SK-N-SH (cell line): ENCODE data around the gene ART4. TPM values are rescaled to one million over a fixed set of nuclear protein-coding genes. Genes with fewer than 3 reads are reported as not detected.

Experiments
- CTCF ChIA-PET: fragments of 300-600, 350-600 bp; formaldehyde crosslinking; extraction: SDS; loops from one replicate; lab custom pipeline; 2021; lab: Yijun Ruan, JAX
- POLR2A ChIA-PET: fragments of 350-600 bp; sonication (Branson Sonifier 250); formaldehyde crosslinking; extraction: SDS; loops from one replicate; lab custom pipeline; 2020; ENCODE audit warnings: antibody characterized with exemption, inconsistent platforms; lab: Yijun Ruan, JAX
- DNase-seq: peaks from one replicate; pipeline ENCODE4 v3.0.0; 2012
- H2AFZ ChIP-seq: fragments of 200-600 bp; sonication (generic); 2 replicates; pipeline ENCODE4 v1.8.1; 2016; ENCODE audit warnings: antibody characterized with exemption, mild to moderate bottlenecking, low read depth
- H3F3A ChIP-seq: fragments of 200-600 bp; sonication (generic); replicated peaks from 2 replicates; pipeline ENCODE3; 2016; ENCODE audit warnings: antibody characterized with exemption, mild to moderate bottlenecking; ENCODE audit not compliant: insufficient read depth
- H3K27ac ChIP-seq, 2 experiments: fragments of 200-500 bp in 1 of 2; fragments of 200-600 bp in 1 of 2; sonication (Bioruptor generic) in 1 of 2; sonication (generic), shearing (Covaris generic) in 1 of 2; 2 replicates each; pipeline versions ENCODE4 v1.5.1 to v1.6.1; 2014 to 2016; ENCODE audit warnings: low read depth in 2 of 2, inconsistent platforms in 1 of 2, low read length in 1 of 2, mild to moderate bottlenecking in 1 of 2, mixed read lengths in 1 of 2
- H3K27me3 ChIP-seq: fragments of 200-600 bp; sonication (generic), shearing (Covaris generic); 2 replicates; pipeline ENCODE4 v1.6.1; 2016; ENCODE audit warnings: mixed run types; ENCODE audit not compliant: insufficient read depth
- H3K36me3 ChIP-seq, 2 experiments: fragments of 200-500 bp in 1 of 2; fragments of 200-600 bp in 1 of 2; sonication (Bioruptor generic) in 1 of 2; sonication (generic) in 1 of 2; replicated peaks in 1 of 2; 2 replicates each; pipeline versions ENCODE3 to v1.5.1; 2014 to 2016; ENCODE audit warnings: low read length in 1 of 2, mild to moderate bottlenecking in 1 of 2; ENCODE audit not compliant: insufficient read depth in 2 of 2, control insufficient read depth in 1 of 2
- H3K4me1 ChIP-seq, 2 experiments: fragments of 200-500 bp in 1 of 2; fragments of 200-600 bp in 1 of 2; sonication (Bioruptor generic) in 1 of 2; sonication (generic), shearing (Covaris generic) in 1 of 2; 2 replicates each; pipeline versions ENCODE4 v1.5.1 to v1.6.1; 2014 to 2016; ENCODE audit warnings: low read depth in 1 of 2, low read length in 1 of 2, mixed run types in 1 of 2; ENCODE audit not compliant: insufficient read depth in 2 of 2, control insufficient read depth in 1 of 2
- H3K4me2 ChIP-seq: fragments of 200-600 bp; sonication (generic), shearing (Covaris generic); 2 replicates; pipeline ENCODE4 v1.6.1; 2017; ENCODE audit warnings: mixed run types
- H3K4me3 ChIP-seq, 2 experiments: fragments of 200-500 bp in 1 of 2; fragments of 200-600 bp in 1 of 2; sonication (Bioruptor generic) in 1 of 2; sonication (generic), shearing (Covaris generic) in 1 of 2; 2 replicates each; pipeline versions ENCODE4 v1.5.1 to v1.8.1; 2014 to 2016; ENCODE audit warnings: low read depth in 2 of 2, inconsistent platforms in 1 of 2, low read length in 1 of 2, mild to moderate bottlenecking in 1 of 2, mixed read lengths in 1 of 2, moderate library complexity in 1 of 2
- H3K79me2 ChIP-seq: fragments of 200-600 bp; sonication (generic); 2 replicates; pipeline ENCODE4 v1.8.1; 2017; ENCODE audit warnings: mild to moderate bottlenecking; ENCODE audit not compliant: insufficient read depth
- H3K9ac ChIP-seq: fragments of 200-600 bp; sonication (generic); 2 replicates; pipeline ENCODE4 v1.6.1; 2017; ENCODE audit warnings: mixed run types
- H3K9me2 ChIP-seq: fragments of 200-600 bp; sonication (generic); 2 replicates; pipeline ENCODE4 v1.6.1; 2017; ENCODE audit warnings: mixed run types
- H3K9me3 ChIP-seq: fragments of 200-600 bp; sonication (generic); 2 replicates; pipeline ENCODE4 v1.6.1; 2017; ENCODE audit warnings: mixed run types, mild to moderate bottlenecking, moderate library complexity
- H4K20me1 ChIP-seq: fragments of 200-600 bp; sonication (generic); 2 replicates; pipeline ENCODE4 v1.6.1; 2017; ENCODE audit warnings: mild to moderate bottlenecking, mixed run types; ENCODE audit not compliant: insufficient read depth
- JUND ChIP-seq: IDR thresholded peaks from 2 replicates; pipeline ENCODE4 v1.4.0; 2012
- MEF2A ChIP-seq: IDR thresholded peaks from 2 replicates; pipeline ENCODE4 v1.4.0; 2012; ENCODE audit warnings: low read depth, borderline replicate concordance
- NFIC ChIP-seq: IDR thresholded peaks from 2 replicates; pipeline ENCODE4 v1.4.0; 2012; ENCODE audit warnings: borderline replicate concordance
- NRF1 ChIP-seq: IDR thresholded peaks from 2 replicates; pipeline ENCODE4 v1.6.1; 2012; ENCODE audit warnings: low read depth, mild to moderate bottlenecking, low read length
- RCOR1 ChIP-seq: fragments of 150-350 bp; IDR thresholded peaks from 2 replicates; pipeline ENCODE4 v1.6.1; 2017; ENCODE audit warnings: antibody characterized with exemption, low read length
- RFX5 ChIP-seq: IDR thresholded peaks from 2 replicates; pipeline ENCODE4 v1.6.1; 2012; ENCODE audit warnings: mild to moderate bottlenecking, improper control_type of control experiment, low read length
- SMC3 ChIP-seq: IDR thresholded peaks from 2 replicates; pipeline ENCODE4 v1.6.1; 2012; ENCODE audit warnings: low read depth, low read length, improper control_type of control experiment
- TAF1 ChIP-seq: IDR thresholded peaks from 2 replicates; pipeline ENCODE4 v1.6.1; 2012; ENCODE audit warnings: low read depth, mild to moderate bottlenecking, low read length, moderate library complexity, borderline replicate concordance
- TCF12 ChIP-seq: IDR thresholded peaks from 2 replicates; pipeline ENCODE4 v1.4.0; 2012
- TEAD4 ChIP-seq: IDR thresholded peaks from 2 replicates; pipeline ENCODE4 v1.4.0; 2012; ENCODE audit warnings: mild to moderate bottlenecking, borderline replicate concordance; ENCODE audit not compliant: insufficient read depth
- polyA plus RNA-seq, 3 experiments: library from polyadenylated mRNA; depleted of rRNA; stranded (reverse); fragments of >200 nt; gene quantifications; 2 replicates each; pipeline ENCODE4 v1.2.3, GENCODE V29; 2012
- TF ChIP-seq, protein P1 (sequence below): IDR thresholded peaks from 2 replicates; pipeline ENCODE4 v1.6.1; 2012; ENCODE audit warnings: mild to moderate bottlenecking, low read depth, low read length, moderate library complexity
- TF ChIP-seq, protein P2 (sequence below): fragments of 150-350 bp; IDR thresholded peaks from 2 replicates; pipeline ENCODE4 v1.6.1; 2017; ENCODE audit warnings: antibody characterized with exemption, low read length, low read depth, borderline replicate concordance
- TF ChIP-seq, protein P3 (sequence below): fragments of 200-600 bp; sonication (generic); IDR thresholded peaks from 2 replicates; pipeline ENCODE4 v1.6.1; 2017; ENCODE audit warnings: antibody characterized with exemption, mild to moderate bottlenecking, moderate library complexity
- TF ChIP-seq, protein P4 (sequence below): IDR thresholded peaks from 2 replicates; pipeline ENCODE4 v1.4.0; 2012; ENCODE audit warnings: low read depth
- TF ChIP-seq, protein P5 (sequence below): IDR thresholded peaks from 2 replicates; pipeline ENCODE4; 2012

ART4 gene
- polyA plus RNA-seq, 1 of the 3 experiments (the other 2 are of a cell fraction) = not detected

DNA sequence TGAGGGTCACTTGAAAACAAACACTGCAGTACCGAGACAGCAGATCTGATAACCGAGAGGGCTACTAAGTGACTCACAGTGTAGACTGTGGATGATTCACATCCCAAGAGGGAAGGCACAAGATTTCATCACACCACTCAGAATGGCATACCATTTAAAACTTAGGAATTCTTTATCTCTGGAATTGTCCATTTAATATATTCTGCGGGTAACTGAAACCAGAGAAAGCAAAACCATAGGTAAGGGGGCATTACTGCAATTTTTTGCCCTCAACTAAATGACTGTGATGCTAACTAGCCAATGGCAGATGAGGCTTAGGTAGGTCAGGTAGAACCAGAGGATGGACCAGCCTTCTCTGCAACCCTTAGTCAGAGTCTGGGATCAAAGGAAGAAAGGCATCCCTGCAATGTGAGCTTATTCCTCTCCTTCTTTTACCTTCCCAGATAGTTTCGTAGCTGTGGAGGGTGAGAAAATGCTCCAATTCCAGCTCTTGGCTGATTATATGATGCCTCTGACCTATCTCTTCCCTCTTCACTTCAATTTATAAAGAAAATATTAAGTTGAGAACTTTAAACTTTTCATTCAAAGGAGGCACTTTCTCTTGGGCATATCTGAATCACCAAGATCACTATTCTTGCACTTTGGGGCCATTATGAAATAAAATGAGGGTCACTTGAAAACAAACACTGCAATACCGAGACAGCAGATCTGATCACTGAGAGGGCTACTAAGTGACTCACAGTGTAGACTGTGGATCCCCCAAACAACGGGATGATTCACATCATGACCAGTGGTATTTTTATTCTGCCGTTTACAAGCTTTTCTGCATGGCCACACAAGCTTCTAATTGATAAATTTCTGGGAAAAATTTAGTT, 6.8 kb downstream of the ART4 start (continued):
- TF ChIP-seq, protein P1, sequence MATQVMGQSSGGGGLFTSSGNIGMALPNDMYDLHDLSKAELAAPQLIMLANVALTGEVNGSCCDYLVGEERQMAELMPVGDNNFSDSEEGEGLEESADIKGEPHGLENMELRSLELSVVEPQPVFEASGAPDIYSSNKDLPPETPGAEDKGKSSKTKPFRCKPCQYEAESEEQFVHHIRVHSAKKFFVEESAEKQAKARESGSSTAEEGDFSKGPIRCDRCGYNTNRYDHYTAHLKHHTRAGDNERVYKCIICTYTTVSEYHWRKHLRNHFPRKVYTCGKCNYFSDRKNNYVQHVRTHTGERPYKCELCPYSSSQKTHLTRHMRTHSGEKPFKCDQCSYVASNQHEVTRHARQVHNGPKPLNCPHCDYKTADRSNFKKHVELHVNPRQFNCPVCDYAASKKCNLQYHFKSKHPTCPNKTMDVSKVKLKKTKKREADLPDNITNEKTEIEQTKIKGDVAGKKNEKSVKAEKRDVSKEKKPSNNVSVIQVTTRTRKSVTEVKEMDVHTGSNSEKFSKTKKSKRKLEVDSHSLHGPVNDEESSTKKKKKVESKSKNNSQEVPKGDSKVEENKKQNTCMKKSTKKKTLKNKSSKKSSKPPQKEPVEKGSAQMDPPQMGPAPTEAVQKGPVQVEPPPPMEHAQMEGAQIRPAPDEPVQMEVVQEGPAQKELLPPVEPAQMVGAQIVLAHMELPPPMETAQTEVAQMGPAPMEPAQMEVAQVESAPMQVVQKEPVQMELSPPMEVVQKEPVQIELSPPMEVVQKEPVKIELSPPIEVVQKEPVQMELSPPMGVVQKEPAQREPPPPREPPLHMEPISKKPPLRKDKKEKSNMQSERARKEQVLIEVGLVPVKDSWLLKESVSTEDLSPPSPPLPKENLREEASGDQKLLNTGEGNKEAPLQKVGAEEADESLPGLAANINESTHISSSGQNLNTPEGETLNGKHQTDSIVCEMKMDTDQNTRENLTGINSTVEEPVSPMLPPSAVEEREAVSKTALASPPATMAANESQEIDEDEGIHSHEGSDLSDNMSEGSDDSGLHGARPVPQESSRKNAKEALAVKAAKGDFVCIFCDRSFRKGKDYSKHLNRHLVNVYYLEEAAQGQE = 0 out of 2 replicates have a peak, but pooled peaks have one; percentile 14
- no peak for TF ChIP-seq RFX5
- TF ChIP-seq TEAD4 = peak; percentile 81; the same call in 1 of the 2 replicates
- no peak for TF ChIP-seq RCOR1
- peak; percentile 98 for TF ChIP-seq JUND
- TF ChIP-seq, protein P2, sequence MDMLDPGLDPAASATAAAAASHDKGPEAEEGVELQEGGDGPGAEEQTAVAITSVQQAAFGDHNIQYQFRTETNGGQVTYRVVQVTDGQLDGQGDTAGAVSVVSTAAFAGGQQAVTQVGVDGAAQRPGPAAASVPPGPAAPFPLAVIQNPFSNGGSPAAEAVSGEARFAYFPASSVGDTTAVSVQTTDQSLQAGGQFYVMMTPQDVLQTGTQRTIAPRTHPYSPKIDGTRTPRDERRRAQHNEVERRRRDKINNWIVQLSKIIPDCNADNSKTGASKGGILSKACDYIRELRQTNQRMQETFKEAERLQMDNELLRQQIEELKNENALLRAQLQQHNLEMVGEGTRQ = no peak
- TF ChIP-seq NFIC = peak; percentile 75
- peak; percentile 94 for TF ChIP-seq TCF12
- TF ChIP-seq, protein P3, sequence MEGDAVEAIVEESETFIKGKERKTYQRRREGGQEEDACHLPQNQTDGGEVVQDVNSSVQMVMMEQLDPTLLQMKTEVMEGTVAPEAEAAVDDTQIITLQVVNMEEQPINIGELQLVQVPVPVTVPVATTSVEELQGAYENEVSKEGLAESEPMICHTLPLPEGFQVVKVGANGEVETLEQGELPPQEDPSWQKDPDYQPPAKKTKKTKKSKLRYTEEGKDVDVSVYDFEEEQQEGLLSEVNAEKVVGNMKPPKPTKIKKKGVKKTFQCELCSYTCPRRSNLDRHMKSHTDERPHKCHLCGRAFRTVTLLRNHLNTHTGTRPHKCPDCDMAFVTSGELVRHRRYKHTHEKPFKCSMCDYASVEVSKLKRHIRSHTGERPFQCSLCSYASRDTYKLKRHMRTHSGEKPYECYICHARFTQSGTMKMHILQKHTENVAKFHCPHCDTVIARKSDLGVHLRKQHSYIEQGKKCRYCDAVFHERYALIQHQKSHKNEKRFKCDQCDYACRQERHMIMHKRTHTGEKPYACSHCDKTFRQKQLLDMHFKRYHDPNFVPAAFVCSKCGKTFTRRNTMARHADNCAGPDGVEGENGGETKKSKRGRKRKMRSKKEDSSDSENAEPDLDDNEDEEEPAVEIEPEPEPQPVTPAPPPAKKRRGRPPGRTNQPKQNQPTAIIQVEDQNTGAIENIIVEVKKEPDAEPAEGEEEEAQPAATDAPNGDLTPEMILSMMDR = no peak
- peak; percentile 46; the same call in 1 of the 2 replicates for TF ChIP-seq MEF2A

DNA sequence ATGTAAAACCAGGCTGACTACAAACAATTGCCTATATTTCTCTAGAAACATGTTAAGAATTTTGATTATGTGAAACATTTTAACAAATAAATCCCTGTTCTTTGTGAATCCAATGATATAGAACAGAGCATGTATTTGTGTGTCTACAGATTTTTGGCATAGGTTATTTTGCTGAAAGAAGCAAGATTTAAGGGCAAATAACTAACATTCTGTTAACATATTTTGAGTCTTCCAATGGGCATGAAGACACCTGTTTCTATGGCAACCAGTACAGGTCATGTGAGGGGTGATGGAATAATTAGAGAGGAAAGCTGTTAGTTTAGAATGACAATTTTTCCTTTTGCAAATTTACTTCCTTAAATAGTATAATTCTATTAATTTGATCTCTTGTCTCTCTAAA, 8.8 kb downstream of the ART4 start:
- no peaks in the 10 kb centered on the region for H3K27me3 ChIP-seq
- TF ChIP-seq, protein P4, sequence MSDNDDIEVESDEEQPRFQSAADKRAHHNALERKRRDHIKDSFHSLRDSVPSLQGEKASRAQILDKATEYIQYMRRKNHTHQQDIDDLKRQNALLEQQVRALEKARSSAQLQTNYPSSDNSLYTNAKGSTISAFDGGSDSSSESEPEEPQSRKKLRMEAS = no peak
- no peak for TF ChIP-seq NRF1
- no peak for TF ChIP-seq TEAD4
- TF ChIP-seq, protein P5, sequence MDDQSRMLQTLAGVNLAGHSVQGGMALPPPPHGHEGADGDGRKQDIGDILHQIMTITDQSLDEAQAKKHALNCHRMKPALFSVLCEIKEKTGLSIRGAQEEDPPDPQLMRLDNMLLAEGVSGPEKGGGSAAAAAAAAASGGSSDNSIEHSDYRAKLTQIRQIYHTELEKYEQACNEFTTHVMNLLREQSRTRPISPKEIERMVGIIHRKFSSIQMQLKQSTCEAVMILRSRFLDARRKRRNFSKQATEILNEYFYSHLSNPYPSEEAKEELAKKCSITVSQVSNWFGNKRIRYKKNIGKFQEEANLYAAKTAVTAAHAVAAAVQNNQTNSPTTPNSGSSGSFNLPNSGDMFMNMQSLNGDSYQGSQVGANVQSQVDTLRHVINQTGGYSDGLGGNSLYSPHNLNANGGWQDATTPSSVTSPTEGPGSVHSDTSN = no peak
- TF ChIP-seq TAF1 = no peak
- TF ChIP-seq RCOR1 = no peak
- no peak for TF ChIP-seq SMC3
- H3K9ac ChIP-seq = no peak overlapping the region
- H3K27ac ChIP-seq = peak overlapping the region; percentile 53 to 97; a peak in 3 of 4 replicates
- no peak for DNase-seq
- ChIA-PET CTCF (interaction anchor here (0.6 to 1.5 kb wide), 3 partner anchors 14 to 1064 kb away, joined by 3 to 4 read pairs (median 4); partner anchors contain the start of gene RERG), POLR2A (no interaction called here)
- no peaks in the 10 kb centered on the region for H3K36me3 ChIP-seq
- H3K79me2 ChIP-seq = no peaks in the 10 kb centered on the region
- H3K4me3 ChIP-seq = no peak overlapping the region
- H3K9me3 ChIP-seq = no peaks in the 10 kb centered on the region
- no peaks in the 10 kb centered on the region for H4K20me1 ChIP-seq
- 0 out of 2 replicates have a peak overlapping the region, but pooled peaks have one; percentile 12 for H2AFZ ChIP-seq
- H3K9me2 ChIP-seq = no peaks in the 10 kb centered on the region
- peak overlapping the region; percentile 37; the same call in 1 of the 2 replicates for H3K4me2 ChIP-seq
- peaks cover 40% of the 10 kb centered on the region for H3F3A ChIP-seq
- peaks cover 4 to 21% of the 10 kb centered on the region in 2 experiments; a peak in 3 of 4 replicates for H3K4me1 ChIP-seq
